AG04450 (cell line): ENCODE data around the gene PTPRT. TPM values are rescaled to one million over a fixed set of nuclear protein-coding genes. Genes with fewer than 3 reads are reported as not detected.

ENCODE experiments used
- CTCF ChIA-PET: fragments of 300-600, 350-600 bp; formaldehyde crosslinking; extraction: SDS; loops from one replicate; lab custom pipeline; 2022; ENCODE audit warnings: antibody characterized with exemption, inconsistent platforms; lab: Charles Lee
- POLR2A ChIA-PET: fragments of 350-600 bp; formaldehyde crosslinking; extraction: SDS; loops from one replicate; lab custom pipeline; 2021; ENCODE audit warnings: antibody characterized with exemption, inconsistent platforms; lab: Yijun Ruan, JAX
- DNase-seq: peaks from one replicate; pipeline ENCODE4 v3.0.0-alpha.2; 2011; ENCODE audit warnings: low read depth, low spot score
- H3K27ac ChIP-seq: one replicate; pipeline ENCODE4 v1.5.1; 2012; ENCODE audit warnings: low read depth, low read length, control low read depth
- H3K27me3 ChIP-seq: one replicate; pipeline ENCODE4 v1.6.0; 2012; ENCODE audit warnings: low read length; ENCODE audit not compliant: control insufficient read depth, insufficient read depth
- H3K4me3 ChIP-seq: 2 replicates; pipeline ENCODE4 v1.5.1; 2011; ENCODE audit warnings: mild to moderate bottlenecking, low read depth, low read length, control low read depth
- H3K9me3 ChIP-seq: 2 replicates; pipeline ENCODE4 v1.5.1; 2012; ENCODE audit warnings: low read length; ENCODE audit not compliant: control insufficient read depth, insufficient read depth
- CTCF ChIP-seq: IDR thresholded peaks from 2 replicates; pipeline ENCODE4 v1.5.1; 2011; ENCODE audit warnings: low read depth, low read length, control low read depth, inconsistent platforms
- polyA plus RNA-seq: library from polyadenylated mRNA; depleted of rRNA; stranded (reverse); fragments of >200 nt; gene quantifications from 2 replicates; pipeline ENCODE4 v1.2.3, GENCODE V29; 2011

PTPRT gene
- polyA plus RNA-seq, 1 experiment, result not detected

GRCh38 chr20:42093542-42094440, 1095.9 kb downstream of the PTPRT start:
- Histone ChIP-seq H3K27ac (no peak overlapping the region), H3K4me3 (no peak overlapping the region), H3K9me3 (peaks cover 60% of the 10 kb centered on the region), H3K27me3 (no peaks in the 10 kb centered on the region)
- ChIA-PET POLR2A (no interaction called here), CTCF (no interaction called here)
- DNase-seq, result no peak
- no peak for TF ChIP-seq CTCF

- Histone ChIP-seq H3K27me3 (no peaks in the 10 kb centered on the region), H3K4me3 (no peak overlapping the region), H3K9me3 (peaks cover 56% of the 10 kb centered on the region), H3K27ac (no peak overlapping the region)
- DNase-seq, result no peak
- CTCF ChIA-PET, result no interaction called here
- POLR2A ChIA-PET, result no interaction called here
- TF ChIP-seq CTCF, result no peak
These were observed 1096.7 kb downstream of the PTPRT start for GRCh38 chr20:42093041-42093440.

GRCh38 chr20:42085366-42085765, 1104.3 kb downstream of the PTPRT start:
- peaks cover 51% of the 10 kb centered on the region for H3K9me3 ChIP-seq
- no peak overlapping the region for H3K27ac ChIP-seq
- no peak for DNase-seq
- ChIA-PET CTCF (no interaction called here), POLR2A (no interaction called here)
- H3K4me3 ChIP-seq, result no peak overlapping the region
- H3K27me3 ChIP-seq, result no peaks in the 10 kb centered on the region
- no peak for TF ChIP-seq CTCF

GRCh38 chr20:42083280-42083679, 1106.4 kb downstream of the PTPRT start:
- ChIA-PET CTCF (no interaction called here), POLR2A (no interaction called here)
- DNase-seq, result no peak
- TF ChIP-seq CTCF, result no peak
- H3K27me3 ChIP-seq, result no peaks in the 10 kb centered on the region
- no peak overlapping the region for H3K27ac ChIP-seq
- peaks cover 58% of the 10 kb centered on the region for H3K9me3 ChIP-seq
- no peak overlapping the region for H3K4me3 ChIP-seq

- no peak for TF ChIP-seq CTCF
- Histone ChIP-seq H3K27ac (no peak overlapping the region), H3K27me3 (no peaks in the 10 kb centered on the region), H3K4me3 (no peak overlapping the region), H3K9me3 (peaks cover 59% of the 10 kb centered on the region)
- ChIA-PET CTCF (no interaction called here), POLR2A (no interaction called here)
- DNase-seq, result no peak
These were observed 1107.1 kb downstream of the PTPRT start for GRCh38 chr20:42082611-42083010.
